Subcutaneous abdominal adipose tissue (tissue), 5 donors: ENCODE data around the gene UTS2B.
A peak's percentile ranks its signal among the peaks of the same experiment; 100 is the strongest.

Experiments
- H3K27ac ChIP-seq: one replicate; pipeline ENCODE4 v1.7.0; 2013; ENCODE audit warnings: low read depth, mild to moderate bottlenecking, inconsistent platforms, low read length, moderate library complexity
- H3K27me3 ChIP-seq, 5 donors: one replicate each; pipeline ENCODE4 v1.7.0; 2013; ENCODE audit warnings: low read length in 5 of 5, inconsistent platforms in 1 of 5; ENCODE audit not compliant: control insufficient read depth in 5 of 5, insufficient read depth in 4 of 5
- H3K36me3 ChIP-seq, 5 donors: one replicate each; pipeline ENCODE4 v1.7.0; 2013; ENCODE audit warnings: low read length in 5 of 5; ENCODE audit not compliant: control insufficient read depth in 5 of 5, insufficient read depth in 5 of 5
- H3K4me1 ChIP-seq, 5 donors: one replicate each; pipeline ENCODE4 v1.7.0; 2013; ENCODE audit warnings: low read length in 5 of 5, mild to moderate bottlenecking in 3 of 5, moderate library complexity in 1 of 5; ENCODE audit not compliant: control insufficient read depth in 5 of 5, insufficient read depth in 5 of 5
- H3K4me3 ChIP-seq, 5 donors: one replicate each; pipeline ENCODE4 v1.7.0; 2013; ENCODE audit warnings: low read length in 5 of 5, low read depth in 1 of 5
- H3K9ac ChIP-seq, 5 donors: one replicate each; pipeline ENCODE4 v1.7.0; 2013; ENCODE audit warnings: low read length in 5 of 5, mild to moderate bottlenecking in 4 of 5, moderate library complexity in 3 of 5
- H3K9me3 ChIP-seq, 5 donors: one replicate each; pipeline ENCODE4 v1.7.0; 2013; ENCODE audit warnings: low read length in 5 of 5; ENCODE audit not compliant: control insufficient read depth in 5 of 5
- donor health status: healthy.
- donor health status: healthy.
- donor health status: healthy.
- donor health status: healthy.
- donor health status: healthy.

UTS2B gene

DNA sequence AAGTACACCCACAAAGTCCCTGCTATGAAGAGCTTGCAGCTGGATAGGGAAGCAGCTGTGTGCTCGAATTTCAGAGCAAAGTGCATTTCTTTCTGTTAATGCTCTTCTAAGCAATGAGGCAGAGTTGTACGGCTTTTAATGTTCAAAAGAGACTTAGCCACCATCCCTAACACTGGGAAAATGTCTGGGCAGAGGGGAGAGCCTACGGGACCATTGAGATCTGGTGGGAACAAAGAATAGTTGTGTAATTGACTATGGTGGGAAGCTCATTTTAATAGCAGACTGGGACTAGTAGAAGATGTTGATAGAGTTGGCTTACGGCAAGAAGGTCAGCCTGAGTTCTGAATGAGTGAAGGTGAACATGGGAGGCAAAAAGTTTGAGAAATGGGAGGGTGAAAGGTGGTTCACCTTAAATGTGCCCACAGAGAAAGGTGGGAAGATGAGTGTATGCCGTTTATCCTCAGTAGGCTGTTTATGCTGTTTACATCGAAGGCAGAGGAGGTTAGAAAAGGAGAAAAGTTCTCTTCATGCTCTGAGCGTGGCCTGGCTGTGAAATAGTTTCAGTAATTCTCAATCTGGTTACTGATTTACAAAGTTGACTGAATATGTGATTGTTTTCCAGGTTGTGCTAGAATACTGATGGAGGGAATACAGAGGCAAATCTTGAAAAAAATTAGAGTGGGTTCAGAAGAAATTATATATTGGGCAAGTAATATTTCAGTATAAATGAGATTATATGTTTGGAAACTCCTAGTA is 22.9 kb upstream of the UTS2B start:
- peak overlapping the region in 1 of 5 donors; percentile 32 for H3K9ac ChIP-seq
- H3K36me3 ChIP-seq = peaks cover 4 to 12% (median 9%) of the 10 kb centered on the region in 5 donors
- no peaks in the 10 kb centered on the region for H3K27me3 ChIP-seq
- peak overlapping the region in 1 of 5 donors; percentile 33 for H3K4me3 ChIP-seq
- H3K27ac ChIP-seq = peak overlapping the region; percentile 26
- H3K4me1 ChIP-seq = peaks cover 0 to 55% (median 51%) of the 10 kb centered on the region in 5 donors
- H3K9me3 ChIP-seq = no peaks in the 10 kb centered on the region

DNA sequence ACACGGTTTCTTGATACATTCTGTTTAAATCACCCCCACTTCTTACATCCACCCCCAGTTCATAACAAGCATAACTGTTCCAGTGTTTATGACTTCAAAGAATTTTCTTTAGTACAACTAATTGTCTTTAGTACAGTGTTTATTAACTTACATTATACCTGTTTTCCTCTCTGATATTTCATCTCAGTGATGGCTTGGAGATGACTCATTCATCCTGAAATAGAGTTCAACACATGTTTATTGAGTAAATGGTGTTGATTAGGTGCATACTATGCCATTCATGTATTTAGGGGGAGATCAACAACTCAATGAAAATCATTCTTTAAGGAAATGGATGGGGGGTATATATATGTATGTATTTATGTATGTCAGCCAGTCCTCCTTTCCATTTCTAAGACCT is 21.7 kb upstream of the UTS2B start:
- Histone ChIP-seq H3K9me3 (no peaks in the 10 kb centered on the region), H3K36me3 (peaks cover 0 to under 1% (median 0%) of the 10 kb centered on the region in 5 donors), H3K9ac (no peak overlapping the region), H3K27me3 (no peaks in the 10 kb centered on the region), H3K27ac (peak overlapping the region; percentile 67), H3K4me3 (no peak overlapping the region), H3K4me1 (peaks cover 0 to 55% (median 48%) of the 10 kb centered on the region in 5 donors)

GRCh38 chr3:191350396-191351090 is 20.2 kb upstream of the UTS2B start:
- H3K9me3 ChIP-seq = no peaks in the 10 kb centered on the region
- H3K4me3 ChIP-seq = no peak overlapping the region
- H3K36me3 ChIP-seq = no peaks in the 10 kb centered on the region
- no peaks in the 10 kb centered on the region for H3K27me3 ChIP-seq
- peak overlapping the region; percentile 67 for H3K27ac ChIP-seq
- H3K4me1 ChIP-seq = peaks cover 0 to 42% (median 38%) of the 10 kb centered on the region in 5 donors
- no peak overlapping the region for H3K9ac ChIP-seq

- H3K36me3 ChIP-seq = no peaks in the 10 kb centered on the region
- H3K4me3 ChIP-seq = no peak overlapping the region
- H3K9ac ChIP-seq = no peak overlapping the region
- H3K4me1 ChIP-seq = peaks cover 0 to 45% (median 42%) of the 10 kb centered on the region in 5 donors
- no peaks in the 10 kb centered on the region for H3K9me3 ChIP-seq
- H3K27me3 ChIP-seq = no peaks in the 10 kb centered on the region
- H3K27ac ChIP-seq = peak overlapping the region; percentile 17
Measured at GRCh38 chr3:191348098-191348497, 17.8 kb upstream of the UTS2B start.

DNA sequence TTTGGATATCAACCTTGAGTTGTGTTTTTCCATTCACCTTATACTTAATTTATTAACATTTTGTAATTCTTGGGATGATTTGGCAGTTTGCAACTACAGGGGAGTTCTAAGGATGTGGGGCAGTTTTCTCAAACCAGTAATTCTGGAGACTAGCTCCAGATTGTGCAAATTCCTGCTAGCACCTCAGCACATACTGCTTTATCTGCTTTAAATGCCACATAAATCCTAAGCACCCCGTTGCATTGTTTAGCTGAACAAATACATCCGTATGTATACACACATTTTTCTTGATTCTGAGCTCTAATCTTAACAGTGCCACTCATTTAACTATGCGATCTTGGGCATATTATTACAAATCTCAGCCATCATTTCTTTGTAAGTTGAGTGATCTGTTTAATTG is 16.9 kb upstream of the UTS2B start:
- Histone ChIP-seq H3K9me3 (no peaks in the 10 kb centered on the region), H3K4me3 (no peak overlapping the region), H3K27me3 (no peaks in the 10 kb centered on the region), H3K4me1 (peaks cover 0 to 47% (median 42%) of the 10 kb centered on the region in 5 donors), H3K27ac (no peak overlapping the region), H3K36me3 (no peaks in the 10 kb centered on the region), H3K9ac (no peak overlapping the region)

GRCh38 chr3:191345334-191345733 is 15.0 kb upstream of the UTS2B start:
- Histone ChIP-seq H3K9me3 (no peaks in the 10 kb centered on the region), H3K4me1 (peaks cover 0 to 43% (median 39%) of the 10 kb centered on the region in 5 donors)

DNA sequence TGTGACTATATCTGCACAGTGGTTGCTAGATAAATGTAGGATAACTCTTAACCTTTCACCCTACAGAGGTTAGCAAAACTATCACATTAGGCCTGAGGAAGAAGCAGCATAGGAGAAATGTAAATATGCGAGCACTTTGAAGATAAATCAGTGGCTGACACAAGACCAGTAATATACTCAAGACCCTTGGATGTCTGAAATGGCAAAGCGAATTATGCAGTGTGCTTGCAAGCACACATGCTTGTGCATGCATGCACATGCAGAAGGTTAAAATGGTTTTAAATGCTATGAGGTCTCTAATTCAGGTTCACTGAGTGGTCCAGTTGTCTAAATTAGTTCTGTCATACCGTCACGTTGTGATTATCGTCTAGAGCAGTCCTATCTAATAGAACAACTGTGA is 13.6 kb upstream of the UTS2B start:
- Histone ChIP-seq H3K9me3 (no peaks in the 10 kb centered on the region), H3K27ac (peak overlapping the region; percentile 68), H3K27me3 (no peaks in the 10 kb centered on the region), H3K4me3 (no peak overlapping the region), H3K9ac (no peak overlapping the region), H3K4me1 (peaks cover 0 to 52% (median 43%) of the 10 kb centered on the region in 5 donors), H3K36me3 (no peaks in the 10 kb centered on the region)

More at GRCh38 chr3:191345334-191345733, 15.0 kb upstream of the UTS2B start:
- Histone ChIP-seq H3K27ac (peak overlapping the region; percentile 27), H3K27me3 (no peaks in the 10 kb centered on the region), H3K36me3 (no peaks in the 10 kb centered on the region), H3K9ac (no peak overlapping the region), H3K4me3 (no peak overlapping the region)

GRCh38 chr3:191343115-191343514 is 12.8 kb upstream of the UTS2B start:
- H3K27ac ChIP-seq = peak overlapping the region; percentile 68
- no peak overlapping the region for H3K9ac ChIP-seq
- no peaks in the 10 kb centered on the region for H3K9me3 ChIP-seq
- H3K27me3 ChIP-seq = no peaks in the 10 kb centered on the region
- no peaks in the 10 kb centered on the region for H3K36me3 ChIP-seq
- H3K4me3 ChIP-seq = no peak overlapping the region
- peaks cover 0 to 54% (median 47%) of the 10 kb centered on the region in 5 donors for H3K4me1 ChIP-seq

GRCh38 chr3:191342411-191342810 is 12.1 kb upstream of the UTS2B start:
- Histone ChIP-seq H3K27me3 (no peaks in the 10 kb centered on the region), H3K27ac (peak overlapping the region; percentile 68), H3K4me1 (peaks cover 0 to 57% (median 54%) of the 10 kb centered on the region in 5 donors), H3K9me3 (no peaks in the 10 kb centered on the region), H3K4me3 (no peak overlapping the region), H3K36me3 (no peaks in the 10 kb centered on the region), H3K9ac (peak overlapping the region in 1 of 5 donors; percentile 49)

DNA sequence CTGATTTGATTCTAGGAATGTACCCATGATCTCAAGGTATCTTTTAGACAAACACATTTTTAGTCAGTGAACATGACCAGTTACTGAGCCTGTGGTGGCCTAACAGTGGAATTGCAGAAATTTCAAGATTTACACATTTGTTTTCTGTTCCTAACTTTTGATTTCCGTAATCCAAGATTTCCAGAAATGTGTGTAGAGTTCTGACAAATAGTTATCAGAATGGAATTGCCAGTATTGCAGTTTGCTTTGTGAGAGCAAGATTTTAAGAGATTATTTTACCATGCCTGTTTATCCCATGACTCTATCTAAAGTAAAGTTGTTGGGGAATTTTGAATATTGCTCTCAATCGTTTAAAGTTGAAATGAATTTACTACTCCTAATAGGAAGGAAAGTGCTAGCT is 11.7 kb upstream of the UTS2B start:
- Histone ChIP-seq H3K9me3 (no peaks in the 10 kb centered on the region), H3K9ac (no peak overlapping the region), H3K36me3 (no peaks in the 10 kb centered on the region), H3K4me1 (peaks cover 0 to 58% (median 54%) of the 10 kb centered on the region in 5 donors), H3K4me3 (no peak overlapping the region), H3K27me3 (no peaks in the 10 kb centered on the region), H3K27ac (peak overlapping the region; percentile 68)
